ENCODE data around the gene DUOX1.
A peak's percentile ranks its signal among the peaks of the same experiment; 100 is the strongest.
"Not testable (repeated sequence)": the region's sequence is repeated elsewhere in the genome, so short reads cannot be mapped to it uniquely, and the experiment has no call there.

DUOX1 gene

DNA sequence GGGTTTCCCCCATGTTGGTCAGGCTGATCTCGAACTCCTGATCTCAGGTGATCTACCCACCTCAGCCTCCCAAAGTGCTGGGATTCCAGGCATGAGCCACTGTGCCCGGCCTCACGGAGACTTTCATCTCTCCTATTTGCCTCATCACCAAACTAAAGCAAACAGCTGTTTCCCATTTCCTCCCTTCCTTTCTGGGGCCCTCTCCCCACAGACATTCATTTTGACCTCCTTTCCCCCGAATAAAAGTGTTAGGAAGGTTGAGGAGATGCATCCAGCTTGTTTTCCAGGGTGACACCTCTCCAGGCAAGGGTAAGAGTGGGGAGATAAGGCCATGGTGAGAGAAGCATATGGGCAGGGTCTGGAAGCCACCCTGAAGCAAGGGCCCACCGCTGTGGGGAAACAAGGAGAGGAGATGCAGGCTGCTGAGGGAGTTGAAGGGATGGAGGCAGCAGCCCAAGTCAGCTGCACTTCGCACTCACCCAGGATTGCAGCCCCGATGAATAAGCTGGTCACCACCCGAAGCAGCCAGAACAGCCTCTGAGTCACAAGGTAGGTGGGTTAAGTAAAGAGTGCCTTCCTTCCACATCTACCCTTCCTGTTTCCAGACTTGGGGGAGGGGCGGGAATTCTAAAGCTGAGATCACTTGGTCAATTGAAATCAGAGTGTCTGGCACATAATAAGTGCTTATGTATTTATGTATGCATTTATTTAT, 7.9 kb upstream of the DUOX1 start:
- no peak for DNase-seq

DNA sequence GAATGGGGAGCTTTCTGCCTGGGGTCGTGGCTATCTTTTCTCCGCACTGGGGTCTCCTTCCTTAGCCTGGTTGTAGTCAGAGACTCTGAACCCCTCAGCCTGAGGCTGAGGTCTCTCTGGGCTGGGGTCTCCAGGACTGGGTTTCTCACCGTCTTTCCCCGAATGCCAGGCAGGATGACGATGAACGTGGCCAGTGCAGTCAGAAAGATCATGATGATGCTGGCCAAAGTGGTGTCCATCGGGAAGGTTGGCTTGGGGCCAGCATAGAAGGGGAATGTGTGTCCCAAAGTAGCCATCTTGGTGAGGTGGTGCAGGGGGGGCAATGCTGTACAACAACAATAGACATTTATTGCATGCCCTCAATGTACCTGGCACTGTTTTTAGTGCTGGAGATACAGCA, 7.1 kb upstream of the DUOX1 start:
- DNase-seq, result no peak

DNA sequence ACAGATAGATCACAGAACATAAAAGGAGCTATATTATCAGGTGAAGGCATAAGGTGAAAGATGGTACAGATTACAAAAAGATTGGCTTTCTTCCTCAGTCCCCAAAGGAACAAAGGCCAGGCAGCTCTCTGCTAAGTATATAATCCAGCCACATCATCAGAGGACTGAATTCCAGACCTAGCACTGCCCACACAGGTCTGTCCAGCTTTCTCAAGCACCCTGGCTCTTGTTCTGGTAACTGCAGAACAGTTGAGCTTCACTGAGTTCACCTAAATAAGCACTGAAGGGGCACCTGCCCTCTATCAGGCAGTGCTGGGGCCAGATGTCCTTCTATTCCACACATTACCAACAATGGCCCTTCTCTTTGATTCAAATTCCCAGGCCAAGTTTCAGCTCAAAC, 6.4 kb upstream of the DUOX1 start:
- no peak for DNase-seq

DNA sequence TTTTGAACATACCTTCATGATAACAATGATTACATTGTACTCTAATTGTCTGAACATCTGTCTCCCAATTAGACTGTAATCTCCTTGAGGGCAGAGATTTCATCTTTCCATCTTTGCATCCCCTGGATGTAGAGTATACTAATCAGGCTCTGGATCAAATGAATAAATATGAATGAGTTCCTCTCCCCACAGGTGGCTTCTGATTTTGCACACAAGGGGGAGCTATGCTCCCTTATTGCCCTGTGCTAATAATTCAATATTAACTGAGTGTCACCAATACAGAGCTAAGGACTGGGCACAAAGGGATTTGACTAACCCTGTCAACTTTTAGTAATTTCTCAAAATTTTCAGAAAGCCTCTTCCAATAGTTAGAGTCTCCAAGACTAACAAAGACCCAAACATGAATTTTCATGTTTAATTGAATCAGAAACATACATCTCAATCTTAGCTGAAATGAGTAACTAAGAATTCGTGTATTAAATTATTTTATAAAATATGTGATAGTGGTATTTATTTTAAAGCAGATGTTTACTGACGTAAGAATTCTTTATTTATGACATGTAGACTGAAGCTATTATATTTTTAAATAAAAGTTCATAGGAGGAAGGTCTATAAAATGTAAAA, 3.1 kb upstream of the DUOX1 start:
- peak; percentile 69 for DNase-seq

DNA sequence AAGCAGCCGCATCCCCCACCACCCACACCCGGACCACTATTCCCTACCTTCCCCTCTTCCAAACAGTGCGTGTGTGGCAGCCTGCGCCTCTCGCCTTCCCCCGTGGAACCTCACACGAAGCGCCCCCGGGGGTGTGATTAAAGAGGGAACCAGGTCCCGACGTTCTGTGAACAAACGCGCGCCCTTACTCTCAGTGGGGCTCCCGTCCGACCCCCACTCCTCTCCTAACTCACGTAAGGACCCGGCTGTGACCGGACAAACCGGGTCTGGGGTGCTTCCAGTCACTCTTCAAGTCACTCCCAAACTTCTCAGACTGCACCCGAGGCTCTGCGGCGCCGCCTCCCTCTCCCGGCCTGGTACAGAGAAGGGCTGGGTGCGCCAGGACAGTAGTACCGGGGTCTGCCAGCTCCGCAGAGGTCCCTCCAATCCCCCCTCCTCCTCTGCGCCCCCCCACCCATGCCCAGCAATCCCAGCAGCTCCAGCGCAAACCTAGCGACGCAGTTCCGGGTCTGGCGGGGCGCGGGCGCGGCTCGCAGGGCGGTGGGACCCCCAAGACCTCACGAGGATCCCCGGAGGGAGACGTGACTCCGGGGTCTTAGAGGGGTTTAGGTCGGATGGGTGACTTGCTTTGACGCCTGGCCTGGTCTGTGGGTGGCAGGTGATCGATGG, 689 bp upstream of the DUOX1 start:
- DNase-seq, result no peak

DNA sequence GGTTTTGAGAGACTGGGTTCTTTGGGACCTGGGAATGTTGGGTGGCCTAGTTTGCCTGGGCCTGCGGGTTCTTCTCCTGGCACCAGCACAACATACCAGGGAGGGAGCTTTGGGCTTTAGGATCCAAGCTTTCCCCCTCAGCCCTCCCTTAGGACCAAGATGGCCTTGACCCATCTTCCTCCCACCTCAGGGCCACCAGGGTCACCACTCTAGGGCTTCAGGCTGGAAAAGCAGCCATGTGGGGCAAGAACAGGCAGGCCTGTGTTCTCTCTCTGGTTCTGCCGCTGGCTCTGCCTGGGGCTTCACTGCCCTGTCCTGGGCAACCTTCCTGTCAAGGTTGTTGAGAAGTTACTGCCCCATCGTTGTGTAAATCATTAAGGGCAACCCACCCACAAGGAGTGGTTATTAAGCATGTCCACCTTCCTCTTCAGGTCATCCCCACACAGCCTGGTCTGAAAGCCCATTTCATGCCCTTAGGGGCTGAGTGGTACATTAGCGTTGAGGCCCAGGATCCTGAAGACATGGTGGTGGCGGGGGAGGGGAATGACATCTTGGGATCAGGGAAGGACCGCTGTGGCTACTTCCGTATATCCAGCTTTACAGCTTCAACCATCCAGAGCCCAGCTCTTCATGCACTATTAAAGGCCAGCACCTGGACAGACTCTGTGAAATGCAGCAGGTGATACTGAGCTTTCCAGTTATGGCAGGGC, 652 bp downstream of the DUOX1 start:
- DNase-seq, result no peak

DNA sequence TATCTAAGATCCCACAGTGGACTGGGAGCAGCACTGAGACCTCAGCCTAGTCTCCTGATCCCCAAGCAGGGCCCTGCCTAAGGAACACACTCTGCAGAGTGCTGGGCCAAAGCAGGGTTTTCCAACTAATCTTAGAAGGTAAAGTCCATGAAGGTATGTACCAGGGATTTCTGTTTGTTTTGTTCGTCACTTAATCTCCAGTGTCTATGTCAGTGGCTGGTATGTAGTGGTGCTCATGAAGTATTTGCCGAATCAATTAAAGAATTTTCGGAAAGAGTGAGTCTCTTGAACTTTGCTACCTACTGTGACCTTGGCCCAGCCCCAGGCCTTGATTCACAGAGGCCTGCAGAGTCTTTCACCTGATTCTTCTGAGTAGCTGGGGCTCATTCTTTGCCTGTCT, 1.7 kb downstream of the DUOX1 start:
- no peak for DNase-seq

DNA sequence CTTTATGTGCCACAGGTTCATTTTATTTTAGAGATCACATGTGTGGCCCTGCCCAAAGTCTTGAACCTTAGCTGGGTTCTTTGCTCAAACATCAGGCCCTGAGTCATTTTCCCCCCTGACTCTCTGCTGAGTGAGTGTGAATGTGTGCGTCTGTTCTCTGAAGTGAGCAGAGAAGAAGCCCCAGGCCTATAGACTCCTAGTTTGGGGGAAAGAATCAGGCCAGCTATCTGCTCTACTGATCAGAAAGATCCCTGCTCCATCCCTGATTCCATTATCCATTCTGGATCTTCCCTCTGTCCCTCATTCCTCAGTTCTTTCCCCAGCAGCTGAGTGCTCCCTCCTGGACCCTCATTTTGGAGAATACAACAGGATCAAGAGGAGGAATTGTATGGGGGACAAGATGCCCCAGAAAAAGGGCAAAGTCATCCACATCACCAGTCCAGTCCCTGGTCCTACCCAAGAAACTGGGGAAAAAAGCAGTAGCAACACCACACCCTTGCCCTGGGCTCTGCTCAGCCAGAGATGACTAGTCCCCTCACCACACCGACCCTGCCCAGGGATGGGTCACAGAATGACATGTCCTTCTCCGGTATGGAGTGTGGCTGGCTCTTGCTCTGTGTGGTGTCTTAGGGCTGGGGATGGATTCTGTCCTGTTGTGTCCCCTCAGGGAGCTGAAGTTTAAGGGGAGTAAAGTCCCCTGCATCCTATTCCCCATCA, 3.2 kb downstream of the DUOX1 start:
- DNase-seq, result no peak

DNA sequence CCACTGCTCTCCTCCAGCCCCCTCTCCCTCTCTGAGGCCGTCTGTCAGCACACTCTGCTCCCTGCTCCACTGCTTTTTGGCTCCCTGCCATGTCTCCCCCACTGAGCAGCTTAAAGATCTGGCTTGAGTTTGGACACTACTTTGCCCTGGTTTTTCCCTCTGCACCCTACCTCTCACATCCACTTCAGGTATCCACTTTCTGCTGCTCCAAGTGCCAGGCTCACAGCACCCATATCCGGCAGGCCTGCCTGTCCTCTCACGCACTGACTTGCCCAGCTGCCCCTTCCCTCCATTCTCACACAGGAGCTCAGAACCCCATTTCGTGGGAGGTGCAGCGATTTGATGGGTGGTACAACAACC, 3.7 kb downstream of the DUOX1 start:
- DNase-seq, result no peak

DNA sequence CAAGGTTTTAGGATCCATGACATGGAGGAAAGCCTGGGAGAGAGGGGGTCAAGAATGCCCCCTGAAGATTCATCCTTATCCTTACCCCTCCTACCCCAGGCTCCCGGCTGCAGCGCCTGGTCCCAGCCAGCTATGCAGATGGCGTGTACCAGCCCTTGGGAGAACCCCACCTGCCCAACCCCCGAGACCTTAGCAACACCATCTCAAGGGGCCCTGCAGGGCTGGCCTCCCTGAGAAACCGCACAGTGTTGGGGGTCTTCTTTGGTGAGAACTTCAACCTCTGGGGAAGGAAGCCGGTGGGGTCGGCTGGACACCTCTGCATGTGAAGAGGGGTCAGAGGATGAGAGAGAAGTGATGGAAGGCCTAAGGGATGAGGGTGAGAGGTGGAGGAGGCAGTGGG, 4.3 kb downstream of the DUOX1 start:
- DNase-seq, result no peak

DNA sequence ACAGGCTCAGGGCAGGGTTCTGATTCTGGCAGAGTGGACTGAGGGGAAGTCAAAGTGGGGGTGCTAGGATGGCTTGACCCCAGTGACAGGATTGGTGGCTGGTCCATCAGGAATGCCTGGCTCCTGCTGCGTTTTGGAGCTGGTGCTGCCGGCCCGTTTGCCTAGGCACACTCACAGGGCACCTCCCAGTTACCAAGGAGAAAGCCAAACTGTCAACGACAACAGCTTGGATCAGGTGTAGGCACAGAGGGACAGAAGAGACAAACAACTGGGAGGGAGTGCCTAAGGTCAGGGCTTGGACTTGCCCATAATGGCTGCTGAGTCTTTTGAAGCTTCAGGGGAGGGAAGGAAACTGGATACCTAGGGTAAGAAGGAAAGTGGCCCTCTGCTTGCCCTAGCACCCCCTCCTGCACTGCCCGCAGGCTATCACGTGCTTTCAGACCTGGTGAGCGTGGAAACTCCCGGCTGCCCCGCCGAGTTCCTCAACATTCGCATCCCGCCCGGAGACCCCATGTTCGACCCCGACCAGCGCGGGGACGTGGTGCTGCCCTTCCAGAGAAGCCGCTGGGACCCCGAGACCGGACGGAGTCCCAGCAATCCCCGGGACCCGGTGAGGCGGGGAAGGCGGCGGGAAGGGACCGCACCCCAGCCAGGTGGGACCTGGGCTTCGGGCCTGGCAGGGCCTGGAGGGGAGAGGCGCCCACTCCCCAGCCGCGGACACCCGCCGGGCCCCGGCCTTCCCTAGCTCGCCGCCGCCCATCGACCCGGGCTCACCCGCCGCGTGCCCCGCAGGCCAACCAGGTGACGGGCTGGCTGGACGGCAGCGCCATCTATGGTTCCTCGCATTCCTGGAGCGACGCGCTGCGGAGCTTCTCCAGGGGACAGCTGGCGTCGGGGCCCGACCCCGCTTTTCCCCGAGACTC, 5.1 kb downstream of the DUOX1 start:
- no peak for DNase-seq

DNA sequence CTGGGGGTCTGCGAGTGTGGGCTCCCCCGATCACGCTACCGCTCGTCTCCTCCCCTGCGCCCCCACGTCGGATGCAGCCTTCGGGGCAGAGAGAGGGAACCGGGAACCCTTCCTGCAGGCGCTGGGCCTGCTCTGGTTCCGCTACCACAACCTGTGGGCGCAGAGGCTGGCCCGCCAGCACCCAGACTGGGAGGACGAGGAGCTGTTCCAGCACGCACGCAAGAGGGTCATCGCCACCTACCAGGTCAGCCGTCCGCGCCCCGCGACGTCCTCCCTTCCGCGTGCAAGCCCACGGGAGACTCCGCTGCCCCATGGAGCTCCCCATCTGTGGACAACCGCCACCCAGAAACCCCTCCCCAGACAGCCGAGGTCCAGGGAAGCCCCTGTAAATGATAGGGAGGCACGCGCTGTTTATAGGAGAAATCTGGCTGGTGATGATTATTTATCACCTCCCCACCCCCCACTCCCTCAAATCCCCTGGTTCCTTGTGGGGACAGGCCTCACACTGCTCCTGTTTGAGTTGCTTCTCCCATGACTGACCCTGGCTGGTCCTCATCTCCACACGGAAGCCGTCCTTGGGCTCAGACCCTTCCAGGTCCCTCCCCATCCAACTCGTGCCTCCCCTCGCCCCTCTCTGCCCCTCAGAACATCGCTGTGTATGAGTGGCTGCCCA, 6.0 kb downstream of the DUOX1 start:
- DNase-seq, result not testable (repeated sequence)

DNA sequence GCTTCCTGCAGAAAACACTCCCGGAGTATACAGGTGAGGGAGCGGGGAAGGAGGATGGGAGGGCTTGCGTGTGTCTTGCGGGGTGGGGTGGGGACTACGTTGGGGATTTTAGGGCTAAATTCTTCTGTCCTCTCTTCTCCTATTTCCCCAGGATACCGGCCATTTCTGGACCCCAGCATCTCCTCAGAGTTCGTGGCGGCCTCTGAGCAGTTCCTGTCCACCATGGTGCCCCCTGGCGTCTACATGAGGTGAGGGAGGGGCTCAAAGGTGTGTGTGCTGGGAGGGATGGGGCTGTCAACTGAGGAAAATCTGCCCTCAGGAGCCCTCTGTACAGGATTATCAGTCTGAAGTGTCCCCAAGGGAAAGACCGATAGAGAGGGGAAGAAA, 6.6 kb downstream of the DUOX1 start:
- DNase-seq, result no peak

DNA sequence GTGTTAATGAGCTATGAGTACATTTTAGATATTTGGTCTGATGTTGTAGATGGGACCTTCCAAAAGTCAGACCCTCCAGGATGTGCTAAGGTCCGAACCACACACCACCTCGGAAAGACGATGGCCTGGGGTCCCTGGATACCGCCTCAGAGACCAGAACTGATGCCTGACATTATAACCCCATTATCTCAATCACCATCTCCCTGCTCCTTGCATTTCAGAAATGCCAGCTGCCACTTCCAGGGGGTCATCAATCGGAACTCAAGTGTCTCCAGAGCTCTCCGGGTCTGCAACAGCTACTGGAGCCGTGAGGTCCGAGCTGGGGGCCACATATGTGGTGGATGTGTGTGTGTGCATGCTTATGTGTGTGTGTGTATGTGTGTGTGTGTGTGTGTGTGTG, 7.9 kb downstream of the DUOX1 start:
- DNase-seq, result no peak

DNA sequence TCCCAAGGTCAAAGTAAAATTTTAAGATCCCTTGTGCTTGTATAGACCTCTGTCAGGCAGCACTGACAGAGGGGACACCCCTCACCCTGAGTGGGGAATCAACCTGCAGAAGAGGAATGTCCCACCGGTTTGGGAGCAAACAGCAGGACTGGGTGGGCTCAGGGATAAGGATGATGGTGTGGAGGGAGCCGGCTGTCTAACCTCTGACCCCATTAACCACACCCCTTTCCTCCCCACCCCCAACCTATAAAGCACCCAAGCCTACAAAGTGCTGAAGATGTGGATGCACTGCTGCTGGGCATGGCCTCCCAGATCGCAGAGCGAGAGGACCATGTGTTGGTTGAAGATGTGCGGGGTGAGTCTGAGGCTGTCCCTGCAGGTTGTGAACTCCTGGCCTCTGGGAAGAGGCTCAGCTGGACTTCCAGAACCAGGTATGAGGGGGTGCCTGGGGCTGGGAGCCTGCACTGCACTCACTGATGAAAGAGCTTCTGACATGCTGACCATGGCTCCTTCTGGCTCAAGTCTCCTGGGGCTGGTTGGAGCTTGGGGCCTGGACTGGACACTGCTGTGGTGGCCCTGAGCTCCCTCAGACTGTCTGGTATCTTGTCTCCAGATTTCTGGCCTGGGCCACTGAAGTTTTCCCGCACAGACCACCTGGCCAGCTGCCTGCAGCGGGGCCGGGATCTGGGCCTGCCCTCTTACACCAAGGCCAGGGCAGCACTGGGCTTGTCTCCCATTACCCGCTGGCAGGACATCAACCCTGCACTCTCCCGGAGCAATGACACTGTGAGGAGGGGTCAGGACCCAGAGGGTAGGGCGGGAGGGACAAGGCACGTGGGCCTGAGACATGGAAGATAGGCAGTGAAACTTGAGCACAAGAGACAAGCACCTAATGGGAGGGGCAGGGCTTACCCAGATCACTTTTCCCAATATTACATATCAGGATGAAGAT, 9.3 kb downstream of the DUOX1 start:
- no peak for DNase-seq

DNA sequence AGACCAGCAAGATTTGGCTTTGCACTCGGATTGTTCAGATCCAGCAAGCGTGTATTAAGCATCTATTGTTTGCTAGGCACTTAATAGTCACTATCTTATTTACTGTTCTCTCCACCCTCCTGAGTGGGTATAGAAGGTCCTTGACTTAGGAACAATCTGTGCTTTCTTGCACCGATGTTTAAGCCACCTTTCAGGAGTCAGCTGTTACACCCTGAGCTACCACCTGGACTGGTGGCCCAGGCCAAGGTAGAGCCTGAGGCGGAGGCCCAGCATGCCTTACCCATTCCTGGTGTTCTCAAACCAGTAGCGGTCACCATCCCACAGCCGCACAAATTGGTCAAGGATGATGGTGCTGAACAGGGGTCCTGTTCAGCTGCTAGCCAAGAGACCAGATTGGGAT, 10.0 kb downstream of the DUOX1 start:
- DNase-seq, result no peak

DNA sequence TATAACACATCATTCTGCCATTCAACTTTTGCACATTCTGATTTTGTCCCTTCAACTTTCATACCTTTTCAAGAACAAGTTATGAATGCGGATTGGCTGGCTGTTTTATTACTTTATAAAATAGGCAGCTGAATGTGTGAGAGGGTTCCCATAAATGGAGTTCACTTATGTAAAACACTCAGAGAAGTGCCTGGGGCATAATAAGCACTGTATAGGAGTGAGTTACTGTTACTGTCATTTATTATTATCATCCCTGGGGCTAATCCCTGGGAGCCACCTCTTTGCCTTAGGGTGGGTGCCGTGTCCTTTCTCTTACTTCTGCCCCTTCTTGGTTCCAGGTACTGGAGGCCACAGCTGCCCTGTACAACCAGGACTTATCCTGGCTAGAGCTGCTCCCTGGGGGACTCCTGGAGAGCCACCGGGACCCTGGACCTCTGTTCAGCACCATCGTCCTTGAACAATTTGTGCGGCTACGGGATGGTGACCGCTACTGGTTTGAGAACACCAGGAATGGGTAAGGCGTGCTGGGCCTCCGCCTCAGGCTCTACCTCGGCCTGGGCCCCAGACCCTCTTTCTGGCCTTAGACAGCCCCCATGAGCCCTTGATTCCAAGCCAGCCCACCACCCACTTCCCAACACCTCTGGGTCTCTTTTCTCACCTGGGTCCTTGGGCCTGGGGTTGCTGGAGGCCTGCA, 10.9 kb downstream of the DUOX1 start:
- DNase-seq, result no peak

DNA sequence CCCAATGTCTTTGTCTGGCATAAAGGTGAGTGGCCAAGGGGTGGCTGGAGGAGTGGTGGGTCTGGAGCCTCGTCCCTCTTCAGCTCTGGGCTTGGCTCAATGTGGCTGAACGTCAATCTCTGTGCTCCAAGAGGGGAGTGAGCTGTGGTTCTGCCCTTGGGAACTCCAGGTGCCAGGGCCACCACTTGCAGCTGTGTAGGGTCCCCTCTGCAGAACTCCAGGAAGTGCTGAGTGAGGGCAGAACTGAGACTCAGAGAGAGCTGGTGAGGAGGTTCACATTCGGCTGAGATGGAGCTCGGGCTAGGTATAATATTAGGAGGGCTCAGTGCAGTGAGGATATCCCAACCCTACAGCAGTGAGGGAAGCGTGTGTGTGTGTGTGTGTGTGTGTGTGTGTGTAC, 11.6 kb downstream of the DUOX1 start:
- no peak for DNase-seq

DNA sequence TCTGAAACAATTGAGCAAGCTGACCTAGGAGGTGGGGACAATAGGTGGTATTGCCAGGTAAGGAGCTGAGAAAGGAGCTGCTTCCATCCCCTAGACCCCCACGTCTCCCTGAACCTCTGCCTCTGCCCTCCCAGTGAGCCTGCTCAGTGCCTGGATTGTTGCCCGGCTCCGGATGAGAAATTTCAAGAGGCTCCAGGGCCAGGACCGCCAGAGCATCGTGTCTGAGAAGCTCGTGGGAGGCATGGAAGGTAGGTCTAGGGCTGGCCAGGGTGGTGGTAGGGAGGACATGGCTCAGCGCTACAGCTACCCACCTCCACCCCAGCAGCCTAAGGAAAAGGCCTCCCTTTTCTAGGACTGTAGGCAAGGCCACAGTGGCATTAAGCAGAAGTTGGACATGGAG, 13.3 kb downstream of the DUOX1 start:
- DNase-seq, result no peak

DNA sequence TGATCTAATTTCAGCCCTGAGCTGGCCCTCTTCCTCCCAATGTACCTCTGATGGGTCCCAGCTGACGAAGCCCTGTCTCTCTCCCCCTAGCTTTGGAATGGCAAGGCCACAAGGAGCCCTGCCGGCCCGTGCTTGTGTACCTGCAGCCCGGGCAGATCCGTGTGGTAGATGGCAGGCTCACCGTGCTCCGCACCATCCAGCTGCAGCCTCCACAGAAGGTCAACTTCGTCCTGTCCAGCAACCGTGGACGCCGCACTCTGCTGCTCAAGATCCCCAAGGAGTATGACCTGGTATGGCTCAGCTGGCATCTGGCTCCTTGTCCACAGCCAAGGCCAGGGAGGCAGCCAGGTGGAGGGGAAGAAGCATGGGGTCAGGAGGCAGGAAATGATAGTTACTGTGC, 14.2 kb downstream of the DUOX1 start:
- no peak for DNase-seq

All from hematopoietic multipotent progenitor cell treated with erythropoietin and hydrocortisone succinate and interleukin-3 and kit ligand, for 8 days (in vitro differentiated cells).